ENCODE data around the gene CEP97. TPM values are rescaled to one million over a fixed set of nuclear protein-coding genes. Genes with fewer than 3 reads are reported as not detected.

The CEP97 gene
- total RNA-seq, 2 experiments from 2014 or later, result 15.9 to 18.7 TPM

DNA sequence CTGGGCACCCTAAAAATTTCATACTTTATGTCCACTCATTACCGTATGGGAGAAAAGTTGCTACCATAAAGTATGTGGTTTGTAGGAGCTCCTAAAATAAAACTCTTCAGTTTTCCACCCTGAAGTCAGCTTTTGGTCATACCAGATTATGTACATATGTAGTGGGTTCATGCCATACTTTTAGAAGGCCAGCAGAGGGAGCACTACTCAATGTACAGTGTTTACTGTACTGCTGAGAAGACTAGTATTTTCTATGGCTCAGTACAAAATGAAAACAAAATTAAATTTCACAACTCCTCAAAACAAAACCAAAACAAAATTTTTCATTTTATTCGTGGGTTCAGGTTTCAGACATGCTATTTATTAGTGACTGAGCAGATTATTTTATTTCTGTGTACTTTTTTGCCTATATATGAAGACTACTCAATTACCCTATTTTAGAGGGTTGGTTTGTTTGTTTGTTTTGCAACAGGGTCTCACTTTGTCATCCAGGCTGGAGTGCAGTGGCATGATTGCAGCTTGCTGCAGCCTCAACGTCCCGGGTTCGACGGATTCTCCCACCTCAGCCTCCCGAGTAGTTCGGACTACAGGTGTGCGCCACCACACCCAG, 78.9 kb downstream of the CEP97 start:
- ATAC-seq (peak; percentile 99), DNase-seq (peak; percentile 68)
- Mint-ChIP-seq H3K36me3 (ENCODE audit: low read depth) (peaks cover 37% of the 10 kb centered on the region), H3K4me1 (ENCODE audit: low read depth) (peaks cover 35% of the 10 kb centered on the region), H3K27me3 (no peaks in the 10 kb centered on the region), H3K9me3 (no peaks in the 10 kb centered on the region), H3K27ac (no peak overlapping the region), H3K4me3 (no peak overlapping the region)
- POLR2A ChIA-PET, result interaction anchor here (0.7 to 1.8 kb wide), 4 partner anchors 14 to 101 kb away, joined by 3 to 6 read pairs (median 4); no protein-coding TSS in a partner anchor
- CTCF ChIA-PET, result interaction anchor here (0.6 to 15.5 kb wide), 47 partner anchors 9 to 741 kb away, joined by 3 to 302 read pairs (median 4); partner anchors contain the start of genes NFKBIZ, NXPE3 and RPL24
- intact Hi-C loops (cut with micrococcal nuclease), result no loop called here
- TF ChIP-seq, protein P1, sequence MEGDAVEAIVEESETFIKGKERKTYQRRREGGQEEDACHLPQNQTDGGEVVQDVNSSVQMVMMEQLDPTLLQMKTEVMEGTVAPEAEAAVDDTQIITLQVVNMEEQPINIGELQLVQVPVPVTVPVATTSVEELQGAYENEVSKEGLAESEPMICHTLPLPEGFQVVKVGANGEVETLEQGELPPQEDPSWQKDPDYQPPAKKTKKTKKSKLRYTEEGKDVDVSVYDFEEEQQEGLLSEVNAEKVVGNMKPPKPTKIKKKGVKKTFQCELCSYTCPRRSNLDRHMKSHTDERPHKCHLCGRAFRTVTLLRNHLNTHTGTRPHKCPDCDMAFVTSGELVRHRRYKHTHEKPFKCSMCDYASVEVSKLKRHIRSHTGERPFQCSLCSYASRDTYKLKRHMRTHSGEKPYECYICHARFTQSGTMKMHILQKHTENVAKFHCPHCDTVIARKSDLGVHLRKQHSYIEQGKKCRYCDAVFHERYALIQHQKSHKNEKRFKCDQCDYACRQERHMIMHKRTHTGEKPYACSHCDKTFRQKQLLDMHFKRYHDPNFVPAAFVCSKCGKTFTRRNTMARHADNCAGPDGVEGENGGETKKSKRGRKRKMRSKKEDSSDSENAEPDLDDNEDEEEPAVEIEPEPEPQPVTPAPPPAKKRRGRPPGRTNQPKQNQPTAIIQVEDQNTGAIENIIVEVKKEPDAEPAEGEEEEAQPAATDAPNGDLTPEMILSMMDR (IDR thresholded peaks at IDR 0.05), result peak; percentile 88

DNA sequence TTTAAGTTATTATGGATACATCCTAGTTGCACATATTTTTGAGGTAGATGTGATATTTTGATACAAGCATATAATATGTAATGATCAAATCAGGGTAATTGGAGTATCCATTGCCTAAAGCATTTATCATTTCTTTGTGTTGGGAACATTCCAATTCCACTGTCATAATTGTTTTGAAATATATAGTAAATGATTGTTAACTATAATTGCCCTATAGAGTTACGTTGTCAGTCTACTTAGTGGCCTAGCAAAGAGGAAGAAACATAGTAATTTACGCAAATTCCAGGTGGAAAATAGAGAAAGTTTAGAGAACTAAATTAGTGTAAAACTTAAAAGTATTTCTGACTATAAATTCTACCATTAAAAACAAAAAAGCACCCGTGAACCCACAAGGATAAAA, 79.5 kb downstream of the CEP97 start:
- TF ChIP-seq, protein P1 (IDR thresholded peaks at IDR 0.05), result no peak
- H3K4me1 Mint-ChIP-seq (ENCODE audit: low read depth), result peaks cover 37% of the 10 kb centered on the region
- ATAC-seq, result no peak
- H3K4me3 Mint-ChIP-seq, result no peak overlapping the region
- intact Hi-C loops (cut with micrococcal nuclease), result no loop called here
- H3K36me3 Mint-ChIP-seq (ENCODE audit: low read depth), result peaks cover 37% of the 10 kb centered on the region
- no peaks in the 10 kb centered on the region for H3K9me3 Mint-ChIP-seq
- CTCF ChIA-PET, result interaction anchor here (1.0 to 15.5 kb wide), 10 partner anchors 11 to 732 kb away, joined by 3 to 302 read pairs (median 7); partner anchors contain the start of gene NXPE3
- no peak for DNase-seq
- H3K27me3 Mint-ChIP-seq, result no peaks in the 10 kb centered on the region
- POLR2A ChIA-PET, result no interaction called here
- H3K27ac Mint-ChIP-seq, result no peak overlapping the region

DNA sequence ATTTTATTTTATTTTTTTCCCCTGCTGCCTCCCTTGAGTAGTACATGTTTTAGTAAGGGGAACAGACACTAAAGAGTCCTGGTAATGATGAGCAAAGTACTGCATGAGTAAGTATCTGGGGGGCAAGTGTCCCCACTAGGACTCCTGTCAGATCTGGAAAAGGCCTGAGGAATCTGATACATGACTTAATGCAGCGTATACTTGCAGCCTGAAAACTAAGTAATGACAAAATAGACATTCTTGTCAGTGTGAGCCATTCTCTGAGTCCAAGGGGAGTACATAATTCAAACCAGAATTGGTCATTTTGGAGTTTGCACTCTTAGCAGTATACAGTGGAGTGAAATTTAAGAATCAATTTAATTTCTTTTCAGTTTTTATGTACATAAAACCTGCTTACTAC, 82.1 kb downstream of the CEP97 start:
- TF ChIP-seq, protein P1 (IDR thresholded peaks at IDR 0.05), result no peak
- H3K4me1 Mint-ChIP-seq (ENCODE audit: low read depth), result peaks cover 40% of the 10 kb centered on the region
- ATAC-seq, result no peak
- peaks cover 24% of the 10 kb centered on the region for H3K36me3 Mint-ChIP-seq (ENCODE audit: low read depth)
- ChIA-PET POLR2A (no interaction called here), CTCF (interaction anchor here (0.9 to 15.5 kb wide), 6 partner anchors 8 to 422 kb away, joined by 3 to 302 read pairs (median 11); no protein-coding TSS in a partner anchor)
- peak overlapping the region; percentile 16 for H3K27ac Mint-ChIP-seq
- no peaks in the 10 kb centered on the region for H3K27me3 Mint-ChIP-seq
- no peaks in the 10 kb centered on the region for H3K9me3 Mint-ChIP-seq
- H3K4me3 Mint-ChIP-seq, result no peak overlapping the region
- no peak for DNase-seq
- intact Hi-C loops (cut with micrococcal nuclease), result no loop called here

DNA sequence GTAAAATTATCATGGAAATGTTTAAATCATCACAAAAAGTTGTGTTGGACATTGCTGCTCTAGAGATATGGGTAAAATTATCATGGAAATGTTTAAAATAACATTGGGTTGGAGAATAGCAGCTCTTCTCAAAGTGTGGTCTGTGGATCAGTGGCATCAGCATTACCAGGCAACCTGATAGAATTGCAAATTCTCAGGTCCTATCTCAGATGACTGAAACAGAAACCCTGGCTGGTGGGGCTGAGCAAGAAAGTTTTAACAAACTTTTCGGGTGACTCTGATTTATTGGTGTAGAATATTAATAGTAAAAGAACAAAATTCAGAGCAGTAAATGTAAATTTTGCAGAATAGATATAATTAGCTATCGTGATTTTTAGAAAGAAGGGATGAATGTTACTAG, 83.5 kb downstream of the CEP97 start:
- TF ChIP-seq, protein P1 (IDR thresholded peaks at IDR 0.05), result no peak
- intact Hi-C loops (cut with micrococcal nuclease), result loop anchor here (2.0 kb wide), 1 partner anchor 729 kb away; no protein-coding TSS in a partner anchor
- Mint-ChIP-seq H3K27me3 (no peaks in the 10 kb centered on the region), H3K4me3 (no peak overlapping the region), H3K36me3 (ENCODE audit: low read depth) (peaks cover 24% of the 10 kb centered on the region), H3K9me3 (no peaks in the 10 kb centered on the region), H3K27ac (no peak overlapping the region), H3K4me1 (ENCODE audit: low read depth) (peaks cover 47% of the 10 kb centered on the region)
- ChIA-PET POLR2A (interaction anchor here (0.7 to 1.5 kb wide), 2 partner anchors 42 to 271 kb away, joined by 4 to 6 read pairs; partner anchors contain the start of gene NFKBIZ), CTCF (interaction anchor here (0.7 to 15.5 kb wide), 10 partner anchors 10 to 729 kb away, joined by 3 to 302 read pairs (median 7); no protein-coding TSS in a partner anchor)
- ATAC-seq, result no peak
- DNase-seq, result no peak

Data from activated CD8-positive, alpha-beta T cell treated with anti-CD3 and anti-CD28 coated beads for 36 hours (primary cell).